Trophoblast cell (in vitro differentiated cells and primary cell): ENCODE measurements around the gene TSPYL4.

Experiments used
- DNase-seq, 2 donors: peaks; one replicate each; pipeline ENCODE4 v3.0.0-alpha.2; 2016
- H2AFZ ChIP-seq: 2 replicates; pipeline ENCODE4 v1.6.1; 2013; ENCODE audit warnings: low read length, moderate library complexity, mild to moderate bottlenecking; ENCODE audit not compliant: insufficient read depth, poor library complexity
- H2AK5ac ChIP-seq: 2 replicates; pipeline ENCODE4 v1.6.1; 2013; ENCODE audit warnings: mild to moderate bottlenecking, low read length
- H2BK120ac ChIP-seq: 2 replicates; pipeline ENCODE4 v1.6.1; 2013; ENCODE audit warnings: low read length, mild to moderate bottlenecking, moderate library complexity; ENCODE audit not compliant: insufficient read depth, poor library complexity
- H2BK12ac ChIP-seq: 2 replicates; pipeline ENCODE4 v1.6.1; 2013; ENCODE audit warnings: mild to moderate bottlenecking, low read length, moderate library complexity
- H2BK5ac ChIP-seq: 2 replicates; pipeline ENCODE4 v1.6.1; 2013; ENCODE audit warnings: low read length, low read depth, moderate library complexity, mild to moderate bottlenecking; ENCODE audit not compliant: poor library complexity
- H3K14ac ChIP-seq: 2 replicates; pipeline ENCODE4 v1.6.1; 2013; ENCODE audit warnings: mild to moderate bottlenecking, low read length
- H3K18ac ChIP-seq: 2 replicates; pipeline ENCODE4 v1.6.1; 2013; ENCODE audit warnings: mild to moderate bottlenecking, low read length
- H3K23ac ChIP-seq: 2 replicates; pipeline ENCODE4 v1.6.1; 2013; ENCODE audit warnings: low read length
- H3K27ac ChIP-seq: 2 replicates; pipeline ENCODE4 v1.5.1; 2013; ENCODE audit warnings: low read depth, mild to moderate bottlenecking, inconsistent platforms, low read length, moderate library complexity
- H3K27me3 ChIP-seq: 2 replicates; pipeline ENCODE4 v1.6.1; 2013; ENCODE audit warnings: inconsistent platforms, mild to moderate bottlenecking, low read length, moderate library complexity; ENCODE audit not compliant: insufficient read depth
- H3K36me3 ChIP-seq, 2 experiments: 1 replicate in 1 of 2; 2 replicates in 1 of 2; pipeline ENCODE4 v1.6.1; 2013; ENCODE audit warnings: low read length in 2 of 2, mild to moderate bottlenecking in 2 of 2, moderate library complexity in 1 of 2; ENCODE audit not compliant: insufficient read depth in 2 of 2, control insufficient read depth in 1 of 2
- H3K4ac ChIP-seq: 2 replicates; pipeline ENCODE4 v1.6.1; 2013; ENCODE audit warnings: low read depth, mild to moderate bottlenecking, low read length, moderate library complexity
- H3K4me1 ChIP-seq, 2 experiments: 1 replicate in 1 of 2; 2 replicates in 1 of 2; pipeline ENCODE4 v1.6.1; 2013; ENCODE audit warnings: low read length in 2 of 2, mild to moderate bottlenecking in 2 of 2, moderate library complexity in 1 of 2; ENCODE audit not compliant: insufficient read depth in 2 of 2, control insufficient read depth in 1 of 2
- H3K4me2 ChIP-seq: 2 replicates; pipeline ENCODE4 v1.6.1; 2013; ENCODE audit warnings: inconsistent platforms, mild to moderate bottlenecking, low read length, moderate library complexity
- H3K4me3 ChIP-seq: 2 replicates; pipeline ENCODE4 v1.5.1; 2013; ENCODE audit warnings: mild to moderate bottlenecking, low read depth, low read length, inconsistent platforms
- H3K79me1 ChIP-seq: one replicate; pipeline ENCODE4 v1.6.1; 2013; ENCODE audit warnings: low read length
- H3K79me2 ChIP-seq: 2 replicates; pipeline ENCODE4 v1.6.1; 2013; ENCODE audit warnings: low read length, mild to moderate bottlenecking; ENCODE audit not compliant: control insufficient read depth, insufficient read depth, poor library complexity
- H3K9ac ChIP-seq: 2 replicates; pipeline ENCODE4 v1.6.1; 2013; ENCODE audit warnings: mild to moderate bottlenecking, low read length
- H3K9me3 ChIP-seq: 2 replicates; pipeline ENCODE4 v1.6.1; 2013; ENCODE audit warnings: low read depth, mild to moderate bottlenecking, control low read depth, inconsistent platforms, low read length; ENCODE audit not compliant: insufficient read depth
- H4K12ac ChIP-seq: 2 replicates; pipeline ENCODE4 v1.6.1; 2013; ENCODE audit warnings: low read depth, mild to moderate bottlenecking, low read length, moderate library complexity
- H4K8ac ChIP-seq: 2 replicates; pipeline ENCODE4 v1.6.1; 2013; ENCODE audit warnings: low read depth, mild to moderate bottlenecking, low read length, moderate library complexity
- H4K91ac ChIP-seq: one replicate; pipeline ENCODE4 v1.6.1; 2013; ENCODE audit warnings: low read depth, mild to moderate bottlenecking, low read length, moderate library complexity
- WGBS: extraction: QIAGEN DNeasy Blood & Tissue Kit; methylation state at CpG from one replicate; pipeline ENCODE4 v1.1.7; 2013; ENCODE audit warnings: missing lambda C conversion rate; ENCODE audit not compliant: insufficient read length, insufficient coverage; ENCODE audit errors: extremely low coverage; 5-methylcytosine and 5-hydroxymethylcytosine counted together

TSPYL4 gene

DNA sequence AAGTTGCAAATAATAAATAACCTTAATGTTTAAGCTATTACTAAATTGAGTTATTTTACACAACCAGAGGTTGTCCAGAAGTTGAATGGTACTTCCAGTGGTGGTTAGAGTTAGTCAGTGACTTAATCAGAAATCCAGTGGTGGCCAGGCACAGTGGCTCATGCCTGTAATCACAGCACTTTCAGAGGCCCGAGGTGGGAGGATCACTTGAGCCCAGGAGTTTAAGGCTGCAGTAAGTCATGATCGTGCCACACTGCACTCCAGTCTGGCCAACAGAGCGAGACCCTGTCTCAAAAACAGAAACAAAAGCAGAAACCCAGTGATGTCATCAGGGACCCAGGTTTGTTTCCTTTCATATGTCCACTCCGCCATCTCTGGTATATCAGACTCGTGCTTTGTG lies 35.0 kb downstream of the TSPYL4 start:
- Histone ChIP-seq H3K9me3 (no peaks in the 10 kb centered on the region), H3K36me3 (no peaks in the 10 kb centered on the region), H3K18ac (no peak overlapping the region), H3K4me2 (no peak overlapping the region), H4K12ac (no peak overlapping the region), H2BK120ac (no peak overlapping the region), H2AK5ac (no peak overlapping the region), H3K27ac (no peak overlapping the region), H3K23ac (no peak overlapping the region), H3K79me2 (no peaks in the 10 kb centered on the region), H2AFZ (no peak overlapping the region), H4K8ac (no peak overlapping the region), H2BK12ac (no peak overlapping the region), H3K79me1 (no peaks in the 10 kb centered on the region), H3K4ac (no peak overlapping the region), H4K91ac (no peak overlapping the region), H3K4me1 (peaks cover 0 to 2% of the 10 kb centered on the region in 2 experiments), H3K4me3 (no peak overlapping the region), H3K9ac (peak overlapping the region; percentile 34), H3K14ac (no peak overlapping the region), H2BK5ac (no peak overlapping the region), H3K27me3 (no peaks in the 10 kb centered on the region)
- DNase-seq, result no peak
- WGBS, result no CpG with 5 or more reads among the region's 5 CpGs

DNA sequence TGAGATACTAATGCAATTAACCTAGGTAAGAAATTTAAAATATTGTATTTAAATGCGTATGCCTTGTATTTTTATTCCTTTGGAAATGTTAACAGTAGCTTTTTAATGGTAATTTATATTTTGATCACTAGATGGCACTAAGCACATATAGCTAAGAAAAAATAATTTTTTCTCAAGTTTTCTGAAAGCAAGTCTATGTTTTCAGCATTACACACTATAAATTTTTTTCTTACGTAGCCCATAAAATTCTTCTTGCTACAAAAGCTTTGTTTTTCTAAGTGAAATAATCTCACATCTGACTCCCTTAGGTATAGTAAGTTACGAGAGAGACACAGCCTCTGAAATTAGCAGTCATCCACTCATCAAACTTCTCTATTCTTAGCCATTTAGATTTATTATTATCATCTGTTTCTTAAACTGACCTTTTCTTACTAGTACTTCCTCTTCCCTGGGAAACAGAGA lies 35.7 kb downstream of the TSPYL4 start:
- H3K9ac ChIP-seq, result no peak overlapping the region
- H3K9me3 ChIP-seq, result no peaks in the 10 kb centered on the region
- no peak overlapping the region for H4K12ac ChIP-seq
- H2BK12ac ChIP-seq, result no peak overlapping the region
- H3K4ac ChIP-seq, result no peak overlapping the region
- no peak overlapping the region for H2AFZ ChIP-seq
- H3K4me2 ChIP-seq, result no peak overlapping the region
- H3K36me3 ChIP-seq, result no peaks in the 10 kb centered on the region
- peak in 1 of 2 donors; percentile 72 for DNase-seq
- H3K23ac ChIP-seq, result no peak overlapping the region
- H3K18ac ChIP-seq, result no peak overlapping the region
- H2AK5ac ChIP-seq, result no peak overlapping the region
- H3K4me3 ChIP-seq, result no peak overlapping the region
- no peak overlapping the region for H3K14ac ChIP-seq
- WGBS, result no CpG with 5 or more reads among the region's 3 CpGs
- no peaks in the 10 kb centered on the region for H3K27me3 ChIP-seq
- H3K27ac ChIP-seq, result no peak overlapping the region
- no peaks in the 10 kb centered on the region for H3K79me1 ChIP-seq
- no peak overlapping the region for H2BK120ac ChIP-seq
- no peaks in the 10 kb centered on the region for H3K79me2 ChIP-seq
- H4K91ac ChIP-seq, result no peak overlapping the region
- H3K4me1 ChIP-seq, result peaks cover 0 to 2% of the 10 kb centered on the region in 2 experiments
- H2BK5ac ChIP-seq, result no peak overlapping the region
- H4K8ac ChIP-seq, result no peak overlapping the region

DNA sequence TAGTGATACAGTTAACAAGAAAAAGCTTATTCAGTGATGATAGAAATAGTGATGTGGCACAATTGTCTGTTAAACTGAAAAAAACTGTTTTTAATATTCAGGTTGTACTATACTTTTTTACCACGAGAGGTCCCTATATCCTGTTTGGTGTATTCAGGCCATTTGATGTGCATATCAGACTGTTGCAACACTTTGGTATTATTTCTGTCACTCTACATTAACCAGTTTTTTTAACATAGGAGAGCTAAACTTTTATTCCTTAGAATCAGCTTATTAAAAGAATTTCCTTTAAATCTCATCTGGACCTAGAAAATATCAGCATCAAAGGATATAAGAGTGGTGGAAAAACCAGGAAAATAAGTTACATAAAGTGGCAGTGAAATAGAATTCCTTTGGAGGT lies 36.8 kb downstream of the TSPYL4 start:
- DNase-seq, result peak in 1 of 2 donors; percentile 81
- Histone ChIP-seq H3K9ac (no peak overlapping the region), H4K12ac (no peak overlapping the region), H3K14ac (no peak overlapping the region), H3K23ac (no peak overlapping the region), H3K18ac (no peak overlapping the region), H2BK5ac (no peak overlapping the region), H3K4me1 (peaks cover 0 to 2% of the 10 kb centered on the region in 2 experiments), H4K8ac (no peak overlapping the region), H2AFZ (no peak overlapping the region), H3K79me1 (no peaks in the 10 kb centered on the region), H2AK5ac (no peak overlapping the region), H3K79me2 (no peaks in the 10 kb centered on the region), H3K27me3 (no peaks in the 10 kb centered on the region), H3K4ac (no peak overlapping the region), H2BK120ac (no peak overlapping the region), H3K4me2 (no peak overlapping the region), H3K27ac (no peak overlapping the region), H3K9me3 (no peaks in the 10 kb centered on the region), H3K4me3 (no peak overlapping the region), H4K91ac (no peak overlapping the region), H2BK12ac (no peak overlapping the region), H3K36me3 (no peaks in the 10 kb centered on the region)
- no CpG with 5 or more reads among the region's 1 CpG for WGBS

DNA sequence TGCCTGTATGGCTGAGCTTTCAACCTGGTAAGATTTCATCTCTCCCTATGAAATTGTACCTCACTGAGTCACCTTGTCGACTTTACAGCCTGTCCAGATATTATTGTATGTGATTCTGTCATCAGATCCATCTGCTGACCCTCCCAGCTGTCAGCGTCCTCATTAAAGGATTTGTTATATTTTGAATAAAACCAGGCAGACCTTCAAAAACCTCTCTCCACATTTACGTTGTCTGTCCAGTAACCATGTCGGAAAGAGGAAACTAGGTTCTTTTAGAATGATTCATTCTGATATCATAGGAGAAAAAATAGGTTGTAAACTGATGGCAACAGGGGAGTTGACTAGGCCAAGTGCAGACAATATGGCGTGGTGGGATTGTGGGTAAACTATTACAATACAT lies 38.5 kb downstream of the TSPYL4 start:
- WGBS, result no CpG with 5 or more reads among the region's 5 CpGs
- H3K27ac ChIP-seq, result no peak overlapping the region

More for the DNA sequence above, 38.5 kb downstream of the TSPYL4 start:
- Histone ChIP-seq H3K79me1 (no peaks in the 10 kb centered on the region), H3K27me3 (no peaks in the 10 kb centered on the region), H3K4me1 (peaks cover 0 to 2% of the 10 kb centered on the region in 2 experiments), H4K8ac (no peak overlapping the region), H3K4me3 (no peak overlapping the region), H2BK5ac (no peak overlapping the region), H3K23ac (no peak overlapping the region), H3K4ac (no peak overlapping the region), H2BK12ac (no peak overlapping the region), H2BK120ac (no peak overlapping the region), H2AK5ac (no peak overlapping the region), H3K79me2 (no peaks in the 10 kb centered on the region), H3K18ac (no peak overlapping the region), H3K9me3 (no peaks in the 10 kb centered on the region), H3K14ac (no peak overlapping the region), H4K91ac (no peak overlapping the region), H3K4me2 (no peak overlapping the region), H4K12ac (no peak overlapping the region), H3K36me3 (no peaks in the 10 kb centered on the region), H2AFZ (no peak overlapping the region), H3K9ac (no peak overlapping the region)
- peak in 1 of 2 donors; percentile 48 for DNase-seq
